Esophagus squamous epithelium (tissue), 4 donors: ENCODE data around the gene VSIG10.

Experiments used
- CTCF ChIP-seq, 6 experiments: fragments of 450-650 bp in 4 of 6; fragments of 200-600 bp in 2 of 6; sonication (generic) in 2 of 6; IDR thresholded peaks; one replicate each; pipeline ENCODE4 v1.5.1; 2016 to 2019; ENCODE audit warnings: antibody characterized with exemption in 6 of 6, mild to moderate bottlenecking in 4 of 6, moderate library complexity in 4 of 6
- POLR2A ChIP-seq, 4 donors: fragments of 450-650 bp; IDR thresholded peaks; one replicate each; pipeline ENCODE4 v1.6.1; 2017; ENCODE audit warnings: antibody characterized with exemption in 4 of 4, mild to moderate bottlenecking in 4 of 4, moderate library complexity in 3 of 4

GRCh38 chr12:118025168-118025567, 78.6 kb downstream of the VSIG10 start:
- TF ChIP-seq POLR2A (IDR thresholded peaks at IDR 0.05) (no peak), CTCF (IDR thresholded peaks at IDR 0.05) (no peak)
